Activated effector memory CD4-positive, alpha-beta T cell treated with anti-CD3 and anti-CD28 coated beads, Interleukin-2, amount 50 U/mL, for 16 hours (primary cell): ENCODE results near the gene AZU1.
"Not testable (repeated sequence)": the region's sequence is repeated elsewhere in the genome, so short reads cannot be mapped to it uniquely, and the experiment has no call there.

ENCODE experiments used
- DNase-seq: peaks from one replicate; pipeline ENCODE4 v3.0.0-alpha.2; 2020

The AZU1 gene

DNA sequence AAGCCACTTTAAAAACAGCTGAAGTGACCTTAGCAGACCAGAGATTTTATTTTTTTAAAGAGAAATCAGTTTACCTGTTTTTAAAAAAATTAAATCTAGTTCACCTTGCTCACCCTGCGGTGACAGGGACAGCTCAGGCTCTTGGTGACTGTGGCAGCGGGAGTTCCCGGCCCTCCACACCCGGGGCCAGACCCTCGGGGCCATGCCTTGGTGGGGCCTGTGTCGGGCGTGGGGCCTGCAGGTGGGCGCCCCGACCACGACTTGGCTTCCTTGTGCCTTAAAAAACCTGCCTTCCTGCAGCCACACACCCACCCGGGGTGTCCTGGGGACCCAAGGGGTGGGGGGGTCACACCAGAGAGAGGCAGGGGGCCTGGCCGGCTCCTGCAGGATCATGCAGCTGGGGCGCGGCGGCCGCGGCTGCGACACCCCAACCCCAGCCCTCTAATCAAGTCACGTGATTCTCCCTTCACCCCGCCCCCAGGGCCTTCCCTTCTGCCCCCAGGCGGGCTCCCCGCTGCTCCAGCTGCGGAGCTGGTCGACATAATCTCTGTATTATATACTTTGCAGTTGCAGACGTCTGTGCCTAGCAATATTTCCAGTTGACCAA, 16.7 kb upstream of the AZU1 start:
- no peak for DNase-seq

DNA sequence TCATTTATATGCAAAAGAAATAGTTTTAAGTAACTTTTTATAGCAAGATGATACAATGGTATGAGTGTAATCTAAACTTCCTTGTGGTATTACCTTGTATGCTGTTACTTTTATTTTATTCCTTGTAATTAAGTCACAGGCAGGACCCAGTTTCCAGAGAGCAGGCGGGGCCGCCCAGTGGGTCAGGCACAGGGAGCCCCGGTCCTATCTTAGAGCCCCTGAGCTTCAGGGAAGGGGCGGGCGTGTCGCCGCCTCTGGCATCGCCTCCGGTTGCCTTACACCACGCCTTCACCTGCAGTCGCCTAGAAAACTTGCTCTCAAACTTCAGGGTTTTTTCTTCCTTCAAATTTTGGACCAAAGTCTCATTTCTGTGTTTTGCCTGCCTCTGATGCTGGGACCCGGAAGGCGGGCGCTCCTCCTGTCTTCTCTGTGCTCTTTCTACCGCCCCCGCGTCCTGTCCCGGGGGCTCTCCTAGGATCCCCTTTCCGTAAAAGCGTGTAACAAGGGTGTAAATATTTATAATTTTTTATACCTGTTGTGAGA, 16.1 kb upstream of the AZU1 start:
- no peak for DNase-seq

GRCh38 chr19:812049-812746, 15.4 kb upstream of the AZU1 start:
- DNase-seq: no peak

GRCh38 chr19:812747-813218, 14.9 kb upstream of the AZU1 start:
- DNase-seq: no peak

GRCh38 chr19:813219-814151, 14.2 kb upstream of the AZU1 start:
- no peak for DNase-seq

GRCh38 chr19:814152-815078, 13.2 kb upstream of the AZU1 start:
- no peak for DNase-seq

DNA sequence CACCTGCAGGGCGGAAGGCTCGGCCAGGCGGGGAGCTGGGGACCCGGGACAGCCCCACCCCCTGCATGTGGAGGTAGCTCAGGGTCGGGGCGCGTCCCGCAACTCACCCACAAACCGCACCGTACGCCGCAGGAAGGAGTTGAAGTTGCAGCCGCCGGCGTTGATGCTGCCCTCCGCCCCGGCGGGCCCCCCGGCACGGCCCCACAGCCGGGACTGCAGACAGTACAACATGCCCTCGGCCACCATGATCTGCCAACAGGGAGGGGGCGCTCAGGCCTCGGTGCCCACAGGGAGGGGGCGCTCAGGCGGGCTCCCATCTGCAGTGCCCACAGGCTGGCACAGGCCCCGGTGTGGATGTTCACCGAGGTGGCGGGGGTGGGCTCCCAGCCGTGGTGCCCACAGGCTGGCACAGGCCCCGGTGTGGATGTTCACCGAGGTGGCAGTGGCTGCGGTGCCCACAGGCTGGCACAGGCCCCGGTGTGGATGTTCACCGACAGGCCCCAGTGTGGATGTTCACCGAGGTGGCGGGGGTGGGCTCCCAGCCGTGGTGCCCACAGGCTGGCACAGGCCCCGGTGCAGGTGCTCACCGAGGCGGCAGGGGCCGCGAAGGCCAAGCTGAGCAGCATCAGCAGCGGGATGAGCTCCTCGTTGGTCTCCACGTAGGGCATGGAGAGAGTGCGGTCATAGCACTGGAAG, 12.4 kb upstream of the AZU1 start:
- DNase-seq: no peak

DNA sequence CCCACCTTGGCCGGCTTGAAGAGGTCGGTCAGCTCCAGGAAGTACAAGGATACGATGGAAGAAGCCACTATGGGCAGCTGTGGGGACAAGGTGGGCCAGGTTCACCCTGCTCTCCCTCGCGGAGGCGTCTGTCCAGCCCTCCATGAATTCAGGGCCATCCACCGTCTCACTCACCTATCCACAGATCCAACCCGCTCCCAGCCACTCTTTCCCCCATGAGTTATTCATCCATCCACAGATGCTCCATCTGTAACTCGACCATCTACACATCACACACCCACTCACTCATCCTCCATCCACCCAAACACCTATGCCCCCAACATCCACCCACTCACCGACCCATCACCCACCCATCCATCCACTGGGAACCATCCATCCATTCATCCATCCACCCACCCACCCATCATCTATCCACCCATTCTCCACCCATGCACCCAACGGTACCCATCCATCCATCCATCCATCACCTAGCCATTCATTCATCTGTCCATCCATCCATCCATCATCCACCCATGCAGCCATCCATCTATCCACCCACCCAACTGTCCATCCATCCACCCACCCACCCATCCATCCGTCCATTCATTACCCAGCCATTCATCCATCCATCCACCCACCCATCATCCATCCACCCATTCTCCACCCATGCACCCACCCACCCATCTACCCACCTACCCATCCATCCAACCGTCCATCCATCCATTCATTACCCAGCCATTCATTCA, 11.7 kb upstream of the AZU1 start:
- DNase-seq: no peak

GRCh38 chr19:816500-816857, 11.2 kb upstream of the AZU1 start:
- no peak for DNase-seq

DNA sequence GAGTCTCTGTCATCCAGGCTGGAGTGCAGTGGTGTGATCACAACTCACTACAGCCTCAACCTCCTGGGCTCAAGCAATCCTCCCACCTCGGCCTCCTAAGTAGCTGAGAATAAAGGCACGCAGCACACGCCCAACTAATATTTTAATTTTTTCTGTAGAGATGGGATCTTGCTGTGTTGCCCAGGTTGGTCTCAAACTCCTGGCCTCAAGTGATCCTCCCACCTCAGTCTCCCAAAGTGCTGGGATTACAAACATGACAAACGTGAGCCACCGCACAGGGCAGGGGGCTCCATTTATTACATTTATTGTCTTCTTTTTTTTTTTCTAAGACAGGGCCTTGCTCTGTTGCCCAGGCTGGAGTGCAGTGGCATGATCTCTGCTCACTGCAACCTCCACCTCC, 7.4 kb upstream of the AZU1 start:
- DNase-seq: not testable (repeated sequence)

DNA sequence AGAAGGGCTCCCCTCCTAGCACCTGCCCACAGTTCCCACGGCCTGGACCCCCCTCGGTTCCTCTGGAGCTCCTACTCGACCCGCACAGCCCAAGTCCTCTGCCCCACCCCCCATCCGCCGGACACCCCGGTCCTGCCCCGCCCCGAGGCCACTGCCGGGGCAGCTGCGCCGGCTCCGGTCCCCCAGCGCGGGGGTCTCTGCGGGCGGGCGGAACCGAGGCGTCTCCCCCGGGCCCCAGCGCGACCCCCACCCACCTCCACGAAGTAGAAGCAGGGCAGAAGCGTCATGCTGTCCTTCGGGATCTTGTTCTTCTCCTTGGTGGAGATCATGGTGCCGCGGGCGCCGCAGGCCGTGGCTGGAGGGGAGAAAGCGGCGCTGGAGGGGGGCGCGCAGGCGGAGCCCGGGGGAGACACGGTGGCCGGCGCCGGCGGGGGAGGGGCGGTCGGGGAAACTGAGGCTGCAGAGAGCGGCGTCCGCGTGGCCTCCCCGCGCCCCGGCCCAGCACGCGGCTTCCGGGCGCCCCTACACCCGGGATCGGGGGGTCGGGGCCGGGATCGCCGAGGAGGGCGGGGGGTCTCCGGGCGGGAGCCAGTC, 6.3 kb upstream of the AZU1 start:
- DNase-seq: no peak

DNA sequence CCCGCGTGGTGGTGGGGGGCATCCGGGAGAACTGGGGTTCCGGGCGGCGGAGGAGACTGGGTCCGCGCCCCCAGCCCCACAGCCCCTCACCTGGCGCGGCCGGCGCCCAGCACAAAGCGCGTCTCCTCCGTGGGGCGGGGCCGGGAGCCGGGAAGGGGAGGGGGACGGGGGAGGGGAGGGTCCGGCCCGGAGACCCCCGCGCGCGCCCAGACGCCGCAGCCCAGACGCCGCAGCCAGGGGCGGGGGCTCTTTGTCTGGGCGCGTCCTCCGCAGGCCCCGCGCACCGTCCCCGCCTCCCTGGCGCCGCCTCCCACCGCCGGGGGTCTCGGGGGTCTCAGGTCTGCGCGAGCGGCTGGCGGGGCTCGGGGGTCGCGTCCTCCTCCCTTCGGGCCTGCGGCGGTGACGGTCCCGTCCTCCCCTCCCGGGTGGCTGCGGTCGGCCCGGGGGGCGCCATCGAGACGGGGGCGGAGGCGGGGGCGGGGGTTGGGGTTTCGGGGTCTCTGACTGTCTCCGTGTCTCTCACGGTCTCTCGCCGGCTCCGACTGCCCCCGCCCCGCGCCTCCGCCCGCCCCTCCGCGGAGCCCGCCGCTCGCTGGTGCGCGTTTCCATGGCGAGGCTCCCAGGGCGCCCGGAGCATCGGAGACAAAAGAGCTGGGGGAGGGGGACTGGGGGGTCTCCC, 5.7 kb upstream of the AZU1 start, which contains the start of gene PLPPR3:
PLPPR3 (minus strand) TSS at position 131 of the 679 bp plus-strand sequence. CDS start 396 bp downstream, outside the sequence.
- no peak for DNase-seq

- DNase-seq: no peak
Measured at GRCh38 chr19:823565-824121, 4.0 kb upstream of the AZU1 start.

- DNase-seq: no peak
Measured at GRCh38 chr19:824885-825284, 2.8 kb upstream of the AZU1 start.

- no peak for DNase-seq
Measured at GRCh38 chr19:825897-826644, 1.6 kb upstream of the AZU1 start.

DNA sequence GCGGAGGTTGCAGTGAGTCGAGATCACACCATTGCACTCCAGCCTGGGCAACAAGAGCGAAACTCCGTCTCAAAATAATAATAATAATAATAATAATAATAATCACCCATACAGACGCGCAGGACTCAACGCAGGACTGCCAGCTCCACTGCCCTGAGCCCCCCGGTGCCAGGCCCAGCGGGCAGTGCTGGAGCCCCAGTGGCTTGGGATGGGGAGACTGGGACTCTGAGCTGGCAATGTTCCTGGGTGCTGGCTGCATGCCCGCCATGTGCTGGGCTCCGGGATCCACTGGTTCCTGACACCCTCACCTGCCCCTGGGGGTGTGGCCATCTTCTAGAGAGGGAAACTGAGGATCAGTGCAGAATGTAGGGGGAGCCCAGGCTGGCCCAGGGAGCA, 325 bp upstream of the AZU1 start:
- no peak for DNase-seq

- no peak for DNase-seq
Measured at GRCh38 chr19:829129-829758, 1.6 kb downstream of the AZU1 start.
